T-helper 1 cell treated with Interleukin-12 subunit alpha and Interleukin-12 subunit beta and Interleukin-4 antibody, amounts not matched to agents 30 ng/mL and 1 ng/mL, for 36 hours (primary cell): ENCODE measurements around the gene RUNX1. TPM values are rescaled to one million over a fixed set of nuclear protein-coding genes. Genes with fewer than 3 reads are reported as not detected.

Experiments
- intact Hi-C: fragments of 100-400 bp; cut with micrococcal nuclease; formaldehyde crosslinking; loops from one replicate; pipeline ENCODE4 v1.15.1; 2024
- total RNA-seq: library from RNA; stranded (reverse); gene quantifications from 2 replicates; pipeline ENCODE4 v1.2.3, GENCODE V29; 2022

RUNX1 gene
- total RNA-seq, 1 donor from 2014 or later = 58.6 TPM

DNA sequence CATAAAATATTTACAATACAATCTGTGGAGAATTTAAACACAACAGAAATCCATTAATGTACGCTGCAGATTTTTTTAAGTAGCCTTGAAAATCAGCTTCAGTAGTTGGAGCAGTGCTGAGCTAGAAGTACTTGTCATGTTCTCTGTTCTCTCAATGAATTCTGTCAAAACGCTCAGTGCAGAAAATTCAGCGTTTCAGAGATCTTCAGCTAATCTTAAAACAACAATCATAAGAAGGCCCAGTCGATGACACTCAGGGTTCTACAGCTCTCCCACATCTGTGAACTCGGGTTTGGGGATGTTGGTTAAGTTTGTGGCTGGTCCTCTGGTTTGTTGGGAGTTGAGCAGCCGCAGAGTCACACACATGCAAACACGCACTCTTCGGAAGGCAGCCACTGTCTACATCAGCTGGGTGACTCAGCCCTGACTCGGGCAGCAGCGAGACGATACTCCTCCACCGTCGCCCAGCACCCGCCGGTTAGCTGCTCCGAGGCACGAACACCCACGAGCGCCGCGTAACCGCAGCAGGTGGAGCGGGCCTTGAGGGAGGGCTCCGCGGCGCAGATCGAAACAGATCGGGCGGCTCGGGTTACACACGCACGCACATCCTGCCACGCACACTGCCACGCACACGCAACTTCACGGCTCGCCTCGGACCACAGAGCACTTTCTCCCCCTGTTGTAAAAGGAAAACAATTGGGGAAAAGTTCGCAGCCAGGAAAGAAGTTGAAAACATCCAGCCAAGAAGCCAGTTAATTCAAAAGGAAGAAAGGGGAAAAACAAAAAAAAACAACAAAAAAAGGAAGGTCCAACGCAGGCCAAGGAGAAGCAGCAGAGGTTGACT lies 161.2 kb downstream of the RUNX1 start:
- intact Hi-C loops = loop anchor here (1.0 to 5.0 kb wide), 18 partner anchors 43 to 1224 kb away; partner anchors contain the start of gene RCAN1

- intact Hi-C loops = loop anchor here (1.0 to 5.0 kb wide), 5 partner anchors 42 to 1225 kb away; no protein-coding TSS in a partner anchor
Observed at GRCh38 chr21:34887105-34887442, 162.0 kb downstream of the RUNX1 start.

GRCh38 chr21:34886240-34887104 lies 162.6 kb downstream of the RUNX1 start:
- intact Hi-C loops = loop anchor here (1.0 to 5.0 kb wide), 5 partner anchors 42 to 1226 kb away; no protein-coding TSS in a partner anchor

- intact Hi-C loops = loop anchor here (2.0 to 5.0 kb wide), 4 partner anchors 41 to 1227 kb away; no protein-coding TSS in a partner anchor
Observed at GRCh38 chr21:34885626-34886239, 163.4 kb downstream of the RUNX1 start.

DNA sequence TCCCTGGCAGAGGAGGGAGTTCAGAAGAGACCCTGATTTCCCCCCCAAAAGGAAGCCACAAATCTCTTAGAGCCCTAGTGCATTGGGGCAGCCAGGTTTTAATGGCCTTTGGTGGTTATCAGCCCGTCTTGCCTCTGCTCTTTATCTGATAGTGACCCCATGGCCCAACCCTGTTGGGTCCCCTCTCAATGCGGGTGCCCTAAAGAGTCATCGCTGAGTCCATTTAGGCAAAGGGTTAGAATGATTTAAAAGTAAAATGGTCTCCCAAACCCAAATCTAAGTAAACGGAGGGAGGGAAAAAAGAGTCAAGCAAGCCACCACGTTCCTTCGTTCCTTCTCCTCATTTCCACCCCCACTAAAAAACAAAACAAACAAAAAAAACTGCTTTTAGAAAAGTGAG lies 164.0 kb downstream of the RUNX1 start:
- intact Hi-C loops = loop anchor here (5.0 kb wide), 3 partner anchors 322 to 1227 kb away; no protein-coding TSS in a partner anchor

- intact Hi-C loops = no loop called here
Observed at GRCh38 chr21:34884346-34884929, 164.7 kb downstream of the RUNX1 start.

DNA sequence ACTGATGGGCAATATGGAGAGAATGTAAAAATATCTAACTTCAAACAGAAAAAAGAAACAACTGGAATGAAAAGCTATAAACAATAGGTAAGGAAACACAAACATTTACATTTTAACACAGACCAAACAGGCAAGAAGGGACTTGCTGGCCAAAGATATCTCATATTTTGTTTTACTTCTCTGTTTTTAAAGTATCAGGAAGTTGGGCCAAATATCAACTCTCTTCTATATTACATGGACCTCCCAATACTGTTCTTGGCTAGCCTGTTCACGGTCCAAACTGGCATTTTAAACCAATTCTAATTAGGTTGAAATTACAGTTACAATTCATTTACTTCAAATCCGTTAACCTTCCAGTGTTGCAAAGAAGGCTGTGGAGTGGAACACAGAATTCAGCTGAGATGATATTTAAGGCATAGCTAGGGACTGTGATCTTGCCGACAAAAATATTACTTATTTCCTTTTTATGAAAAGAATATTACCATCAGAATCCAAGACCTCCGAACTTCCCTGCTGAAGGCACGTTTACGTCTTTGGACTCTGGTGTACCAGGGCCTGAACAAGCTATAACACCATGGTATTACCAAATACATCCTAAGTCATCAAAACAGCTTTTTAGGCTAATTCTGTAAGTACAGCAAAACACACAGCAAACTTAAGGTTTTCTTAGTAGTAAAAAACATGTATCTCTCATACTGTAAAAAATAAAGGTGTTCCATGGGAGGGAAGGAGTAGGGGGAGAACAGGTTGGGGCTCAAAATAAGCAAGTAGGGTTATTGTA lies 165.4 kb downstream of the RUNX1 start:
- intact Hi-C loops = no loop called here

GRCh38 chr21:34882719-34883131 lies 166.4 kb downstream of the RUNX1 start:
- intact Hi-C loops = no loop called here

- intact Hi-C loops = loop anchor here (2.0 kb wide), 1 partner anchor 15 kb away; no protein-coding TSS in a partner anchor
Observed at GRCh38 chr21:34881839-34882371, 167.2 kb downstream of the RUNX1 start.

DNA sequence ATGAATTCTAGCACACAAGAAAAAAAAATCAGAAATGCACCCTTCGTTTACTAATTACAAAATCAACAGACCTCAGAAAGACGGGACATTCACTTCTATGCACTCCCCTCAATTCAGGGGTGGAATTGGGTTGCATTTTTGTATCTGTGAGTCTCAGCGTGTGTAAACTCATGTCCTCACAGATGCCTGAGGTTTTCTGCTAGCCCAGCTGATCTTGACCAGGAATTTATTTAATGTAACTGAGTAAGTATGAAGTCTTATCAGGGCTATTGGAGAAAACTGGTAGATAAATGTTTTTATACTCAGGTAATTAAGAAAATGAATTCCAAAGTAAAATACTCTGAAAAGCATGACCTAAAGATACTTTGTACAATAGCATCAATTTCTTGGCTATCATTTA lies 167.7 kb downstream of the RUNX1 start:
- intact Hi-C loops = loop anchor here (2.0 kb wide), 1 partner anchor 15 kb away; no protein-coding TSS in a partner anchor

DNA sequence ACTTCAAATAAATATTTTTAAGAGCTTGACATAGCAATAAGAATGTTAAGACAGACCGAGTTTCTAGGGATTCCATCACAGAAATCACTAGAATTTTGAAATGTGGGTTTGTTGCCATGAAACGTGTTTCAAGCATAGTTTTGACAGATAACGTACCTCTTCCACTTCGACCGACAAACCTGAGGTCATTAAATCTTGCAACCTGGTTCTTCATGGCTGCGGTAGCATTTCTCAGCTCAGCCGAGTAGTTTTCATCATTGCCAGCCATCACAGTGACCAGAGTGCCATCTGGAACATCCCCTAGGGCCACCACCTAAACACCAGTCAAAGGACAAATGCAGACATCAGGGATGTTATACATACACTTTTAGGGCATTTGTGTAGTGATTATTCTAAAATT lies 168.7 kb downstream of the RUNX1 start:
- intact Hi-C loops = loop anchor here (2.0 kb wide), 1 partner anchor 14 kb away; no protein-coding TSS in a partner anchor

DNA sequence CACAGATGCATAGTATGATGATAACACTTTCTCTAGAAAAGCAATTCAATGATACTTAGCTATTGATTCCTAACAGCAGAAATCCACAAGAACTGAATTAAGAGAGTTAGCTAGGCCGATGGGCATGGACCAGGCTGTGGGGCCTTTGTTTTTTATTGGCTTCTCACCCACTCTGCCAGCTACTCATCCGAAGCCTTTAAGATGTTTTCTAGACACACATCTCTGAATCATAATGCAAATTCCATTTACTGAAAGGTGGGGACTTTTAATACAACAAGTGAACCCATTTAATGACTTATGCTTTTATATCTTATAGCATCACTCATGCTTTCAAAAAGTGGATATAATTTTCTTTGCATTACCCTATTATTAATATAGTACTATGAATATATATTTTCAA lies 170.2 kb downstream of the RUNX1 start:
- intact Hi-C loops = no loop called here

DNA sequence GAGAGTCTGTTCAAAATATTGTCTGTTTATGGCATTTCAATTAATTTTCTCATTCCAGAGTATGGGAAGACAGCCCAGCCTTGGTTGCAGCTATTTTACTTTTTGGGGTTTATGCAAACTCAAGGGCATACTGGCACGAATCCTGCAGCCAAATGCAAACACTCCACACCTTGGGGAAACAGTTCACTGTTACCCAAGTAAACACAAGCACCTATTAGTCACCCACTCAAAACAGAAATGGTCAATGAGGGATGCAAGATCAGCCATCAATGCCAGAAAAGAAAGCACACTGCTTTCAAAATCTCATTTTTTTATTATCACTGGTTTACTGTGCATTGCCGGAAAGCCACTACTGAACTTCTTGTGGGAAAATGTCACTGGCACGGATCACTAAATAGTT lies 170.6 kb downstream of the RUNX1 start:
- intact Hi-C loops = no loop called here

DNA sequence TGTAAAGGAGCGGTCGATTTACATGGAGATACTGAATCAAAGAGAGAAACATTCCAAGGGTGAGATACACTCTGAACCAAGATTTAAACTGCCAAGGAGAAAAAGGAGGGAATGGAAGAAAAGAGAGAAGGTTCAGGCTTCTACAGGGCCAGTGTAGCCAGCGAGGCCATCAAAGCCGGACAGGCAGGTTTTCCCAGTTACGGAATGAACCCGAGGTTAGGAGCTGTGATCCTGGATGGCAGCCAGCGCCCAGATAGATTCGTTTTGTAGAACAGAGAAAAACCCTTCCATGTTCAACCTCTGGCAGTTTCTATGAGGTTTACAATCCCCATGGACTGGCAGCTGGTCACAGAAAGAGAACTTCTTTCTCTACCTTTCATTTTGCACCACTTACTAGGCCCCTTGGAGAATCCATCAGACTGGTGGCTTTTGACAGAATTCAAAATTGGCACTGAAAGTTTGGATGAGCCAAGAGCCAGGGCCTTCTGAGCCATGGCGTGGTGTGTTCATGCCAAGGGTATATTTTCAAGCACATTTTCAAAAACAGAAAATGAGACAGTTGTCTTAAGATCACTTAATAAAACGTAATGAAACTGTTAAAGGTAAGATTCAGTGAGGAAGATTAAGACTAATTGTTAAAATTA lies 171.5 kb downstream of the RUNX1 start:
- intact Hi-C loops = no loop called here

DNA sequence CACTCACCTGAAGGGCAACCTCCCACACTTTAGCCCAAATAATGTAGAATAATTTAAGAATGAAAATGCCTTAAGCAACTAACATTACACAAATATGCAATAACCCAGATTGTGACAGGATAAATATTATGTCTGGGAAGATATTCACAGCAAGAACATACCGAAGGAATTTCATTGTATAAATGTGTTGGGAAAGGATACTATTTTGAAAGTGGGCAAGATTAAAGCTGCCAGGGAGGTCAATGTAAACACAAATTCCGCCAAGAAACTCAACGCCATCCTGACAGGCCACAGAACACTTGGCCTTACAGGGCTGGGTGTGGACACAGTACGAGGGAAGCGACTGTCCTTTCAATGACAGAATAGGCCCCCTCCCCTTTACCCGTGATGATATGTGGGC lies 173.3 kb downstream of the RUNX1 start:
- intact Hi-C loops = no loop called here

DNA sequence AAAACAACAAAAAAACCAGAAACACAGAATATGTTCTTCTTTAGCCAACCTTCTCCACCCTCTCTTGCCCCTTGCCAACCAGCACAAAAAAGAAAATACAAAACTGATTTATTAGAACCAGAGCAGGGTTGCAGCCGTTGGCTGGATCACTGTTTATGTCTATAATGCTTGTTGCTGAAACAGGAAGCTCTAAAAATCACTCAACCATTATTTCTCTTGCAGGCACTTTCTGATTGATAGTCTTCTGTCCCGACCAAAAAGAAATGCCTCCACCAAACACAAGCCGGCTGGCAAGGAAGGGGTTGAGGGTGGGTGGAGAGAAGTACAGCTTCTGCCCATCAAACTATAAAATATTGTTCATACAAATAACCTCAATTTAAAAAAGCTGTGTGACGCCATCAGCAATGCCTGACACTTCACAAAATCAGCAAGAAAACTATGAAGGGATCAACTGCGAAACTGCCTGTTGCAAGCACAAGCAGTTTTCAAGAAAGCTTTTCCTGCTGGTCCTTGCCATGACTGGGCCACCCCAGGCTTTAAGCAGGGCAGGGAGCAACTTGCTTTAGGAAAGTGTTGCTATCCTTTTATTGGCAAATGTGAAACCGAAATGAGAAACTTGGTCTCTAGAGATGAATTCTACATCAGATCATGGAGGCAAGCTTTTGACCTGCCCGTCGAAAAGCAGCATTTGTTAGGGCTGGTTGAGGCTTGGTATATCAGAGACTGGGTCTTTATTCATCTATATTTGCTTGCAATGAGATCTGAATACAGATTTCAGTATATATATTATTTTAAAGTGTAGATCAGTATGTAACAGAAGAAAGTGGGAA lies 174.2 kb downstream of the RUNX1 start:
- intact Hi-C loops = no loop called here

DNA sequence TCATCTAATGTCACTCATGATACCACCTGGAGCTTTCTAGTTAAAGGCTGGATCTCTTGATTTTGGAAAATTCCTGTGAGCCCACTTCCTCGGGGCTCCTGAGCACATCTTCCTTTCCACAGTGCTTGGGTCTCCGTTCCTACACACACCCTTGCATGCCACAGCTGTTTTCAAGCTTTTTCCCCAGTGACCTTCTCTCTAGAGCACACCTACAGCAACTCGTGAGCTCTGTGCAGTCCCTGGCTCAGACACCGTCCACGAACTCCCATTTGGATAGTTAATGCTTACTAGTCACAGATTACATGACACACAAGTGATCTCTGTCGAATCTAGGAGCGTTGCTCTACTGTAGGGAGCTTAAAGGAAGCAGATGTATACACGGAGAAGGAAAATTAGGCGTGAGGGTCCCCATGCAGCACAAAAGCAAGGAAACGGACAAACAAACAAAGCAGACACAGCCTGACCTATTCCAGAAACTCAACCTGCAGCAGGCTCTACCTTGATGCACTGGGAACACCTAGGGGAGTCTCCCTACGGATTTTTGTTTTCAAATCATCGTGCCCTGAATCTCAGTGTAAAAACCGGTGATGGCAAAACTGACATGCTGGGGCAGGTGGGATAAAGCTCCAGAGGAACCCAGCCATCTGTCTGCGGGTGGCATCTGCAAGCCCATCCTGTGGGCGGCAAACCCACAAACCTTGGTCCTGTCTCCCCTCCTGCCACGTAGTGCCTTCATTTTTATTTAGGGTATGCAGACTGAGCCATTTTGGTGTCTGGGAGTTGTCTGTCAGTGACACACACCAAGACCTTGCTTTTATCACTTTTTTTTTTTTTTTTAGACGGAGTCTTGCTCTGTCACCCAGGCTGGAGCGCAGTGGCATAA lies 177.8 kb downstream of the RUNX1 start:
- intact Hi-C loops = no loop called here

- intact Hi-C loops = no loop called here
Observed at GRCh38 chr21:34870246-34870645, 178.9 kb downstream of the RUNX1 start.
